GM20431 (cell line): ENCODE measurements around the gene TRIM15.

Experiments used
- in situ Hi-C: fragments of 300-500 bp; cut with MseI, MboI; formaldehyde crosslinking; loops from one replicate; pipeline ENCODE4 v1.15.0; 2020; ENCODE audit warnings: low sequenced_read_pairs; ENCODE audit not compliant: unreplicated experiment

The TRIM15 gene

DNA sequence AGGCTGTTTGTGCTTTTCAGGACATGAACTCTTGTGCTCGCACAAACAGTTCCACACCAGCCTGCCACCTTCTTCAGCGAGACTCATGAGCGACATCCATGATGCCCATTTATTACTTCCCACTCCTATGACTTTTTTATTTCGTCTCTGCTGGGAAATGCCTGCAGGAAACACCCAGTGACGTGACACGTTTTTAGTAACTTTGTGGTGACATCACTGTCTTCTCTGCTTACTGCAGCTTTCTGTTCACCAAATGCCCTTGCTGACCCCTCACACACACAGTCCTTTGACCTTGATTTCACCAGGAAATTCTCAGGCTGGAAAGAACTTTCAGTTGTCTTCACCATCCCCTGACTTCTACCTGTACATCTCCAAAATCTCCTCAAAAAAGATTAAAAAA is 18.5 kb upstream of the TRIM15 start:
- in situ Hi-C loops = no loop called here

DNA sequence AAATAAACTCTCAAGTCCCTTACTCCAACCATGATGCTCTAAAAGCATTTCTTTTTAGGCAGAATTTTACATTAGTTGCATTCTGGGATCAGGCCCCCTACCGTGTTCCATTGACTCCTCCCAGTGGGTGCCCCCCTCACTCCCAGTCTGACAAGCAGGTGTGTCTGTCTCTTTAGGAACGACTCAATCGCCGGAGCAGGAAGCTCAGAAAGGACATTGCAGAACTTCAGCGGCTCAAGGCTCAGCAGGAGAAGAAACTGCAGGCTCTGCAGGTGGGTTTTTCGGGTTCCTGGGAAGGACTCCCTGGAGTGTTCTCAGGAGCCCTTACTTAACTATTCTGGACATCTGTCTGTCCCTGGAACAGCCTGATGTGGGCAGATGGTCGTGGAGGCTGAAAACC is 17.5 kb upstream of the TRIM15 start:
- in situ Hi-C loops = no loop called here

GRCh38 chr6:30147096-30147495 is 16.2 kb upstream of the TRIM15 start:
- in situ Hi-C loops = no loop called here

DNA sequence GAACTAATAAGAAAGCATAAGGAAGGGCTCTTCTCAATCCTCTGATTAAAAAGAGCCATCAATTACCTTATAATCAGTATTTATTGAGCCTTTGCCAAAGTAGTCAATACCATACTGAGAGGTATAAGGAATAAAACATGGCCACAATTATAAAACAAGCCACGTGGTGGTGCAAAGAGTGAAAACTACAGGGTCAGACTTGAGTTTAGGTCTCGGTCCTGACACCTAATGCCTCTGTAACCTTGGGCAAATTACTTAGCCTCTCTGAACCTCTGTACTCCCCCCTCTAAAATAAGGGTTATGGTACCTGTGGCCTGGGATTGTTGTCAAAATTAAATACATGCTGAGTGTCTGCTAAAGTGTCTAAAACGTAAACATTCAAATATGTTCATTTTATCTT is 14.1 kb upstream of the TRIM15 start:
- in situ Hi-C loops = no loop called here

- in situ Hi-C loops = no loop called here
These were observed 13.3 kb upstream of the TRIM15 start for GRCh38 chr6:30149858-30150550.

DNA sequence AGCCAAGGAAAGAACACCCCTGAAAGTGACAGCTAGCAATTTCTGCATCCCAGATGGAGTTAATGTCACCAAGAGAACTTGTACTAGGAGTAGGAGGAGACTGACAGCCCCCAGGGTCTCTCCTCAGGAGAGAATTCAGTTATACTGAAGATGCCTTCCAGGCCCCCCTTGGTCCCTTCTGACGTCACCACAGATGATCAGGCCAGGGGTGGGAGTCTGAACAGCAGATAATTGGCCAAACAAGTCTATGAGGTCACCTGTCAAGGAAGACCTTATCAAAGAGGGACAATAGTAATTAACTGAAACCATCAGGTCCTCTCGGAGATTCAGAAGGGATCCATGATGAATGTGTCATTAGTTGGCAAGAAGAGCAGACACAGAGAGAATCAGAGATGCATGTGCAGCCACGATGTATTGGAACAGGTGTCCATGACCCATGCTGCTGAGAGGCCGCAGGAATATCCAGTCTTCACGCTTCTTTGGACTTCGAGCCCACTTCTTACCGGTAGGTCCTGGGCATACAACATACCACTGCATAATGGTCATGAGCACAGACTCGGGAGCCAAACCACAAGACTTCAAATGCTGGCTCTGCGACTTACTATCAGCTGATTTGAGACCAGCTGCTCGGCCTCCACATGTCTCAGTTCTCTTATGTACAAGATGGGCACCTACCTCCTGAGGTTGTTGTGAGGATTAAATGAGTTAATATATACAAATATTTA is 12.5 kb upstream of the TRIM15 start:
- in situ Hi-C loops = no loop called here

- in situ Hi-C loops = no loop called here
These were observed 11.8 kb upstream of the TRIM15 start for GRCh38 chr6:30151580-30151979.

DNA sequence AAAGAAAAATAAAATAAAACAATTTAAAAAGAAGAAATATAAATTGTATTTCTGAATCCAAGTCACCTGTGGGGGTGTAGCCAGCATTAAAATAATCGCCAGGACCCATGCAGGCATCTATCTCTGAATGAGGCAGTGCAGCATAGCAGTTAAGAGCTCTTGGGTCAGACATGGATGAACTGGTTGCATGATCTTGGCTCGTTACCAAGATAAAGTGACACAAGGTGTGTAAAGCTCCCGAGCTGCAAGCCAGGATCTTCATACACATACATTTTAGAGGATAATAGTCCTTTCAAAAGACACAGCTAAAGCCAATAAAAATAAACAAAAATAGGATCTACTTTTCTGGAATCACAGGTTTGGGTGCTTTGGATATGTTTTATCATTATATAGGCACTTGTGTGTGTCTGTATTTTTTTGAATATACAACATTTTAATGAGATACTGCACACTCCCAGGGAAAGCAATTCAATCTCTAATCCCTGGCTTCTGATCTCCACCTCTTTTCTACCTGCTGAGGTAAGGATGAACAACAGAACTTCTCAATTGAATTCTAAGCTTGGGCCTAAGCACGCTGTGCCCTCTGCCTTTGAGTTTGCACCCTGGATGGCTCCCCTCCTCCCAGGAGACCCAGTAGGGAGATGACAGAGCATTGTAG is 11.2 kb upstream of the TRIM15 start:
- in situ Hi-C loops = no loop called here

GRCh38 chr6:30152910-30153610 is 10.3 kb upstream of the TRIM15 start:
- in situ Hi-C loops = no loop called here

GRCh38 chr6:30154061-30154460 is 9.3 kb upstream of the TRIM15 start:
- in situ Hi-C loops = no loop called here

GRCh38 chr6:30154709-30155519 is 8.4 kb upstream of the TRIM15 start:
- in situ Hi-C loops = no loop called here

- in situ Hi-C loops = no loop called here
These were observed 7.7 kb upstream of the TRIM15 start for GRCh38 chr6:30155520-30156261.

DNA sequence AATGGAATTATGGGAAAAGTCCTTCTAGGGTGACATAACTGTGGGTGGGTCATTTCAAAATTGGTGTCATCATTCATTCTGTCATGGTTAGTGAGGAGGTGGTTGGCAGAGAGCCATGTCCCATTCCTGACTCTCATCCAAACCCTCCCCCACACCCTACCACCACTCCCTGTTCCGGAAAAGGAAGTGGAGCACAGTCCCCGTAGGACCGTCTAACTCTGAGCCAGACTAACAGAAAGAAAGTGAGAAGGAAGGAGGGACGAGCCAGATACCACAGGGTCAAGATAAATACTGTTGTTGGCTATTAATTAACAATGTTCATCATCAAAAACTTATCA is 7.1 kb upstream of the TRIM15 start:
- in situ Hi-C loops = no loop called here

GRCh38 chr6:30156774-30157173 is 6.6 kb upstream of the TRIM15 start:
- in situ Hi-C loops = no loop called here

DNA sequence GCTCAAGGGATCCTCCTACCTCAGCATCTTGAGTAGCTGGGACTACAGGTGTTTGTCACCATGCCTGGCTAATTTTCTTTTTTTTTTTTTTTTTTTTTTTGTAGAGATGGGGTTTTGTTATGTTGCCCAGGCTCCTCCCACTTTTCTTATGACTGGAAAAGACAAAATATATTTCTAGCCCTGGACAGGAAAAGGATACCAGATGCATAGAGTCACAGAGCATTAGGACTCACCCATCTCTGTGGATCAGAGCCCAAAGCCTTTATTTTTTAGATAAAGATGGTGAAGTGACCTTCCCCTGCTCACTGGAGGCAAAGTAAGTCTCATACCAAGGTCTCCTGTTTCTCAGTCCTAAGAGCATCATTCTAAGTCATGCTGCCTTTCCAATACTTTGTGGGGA is 5.8 kb upstream of the TRIM15 start:
- in situ Hi-C loops = no loop called here

DNA sequence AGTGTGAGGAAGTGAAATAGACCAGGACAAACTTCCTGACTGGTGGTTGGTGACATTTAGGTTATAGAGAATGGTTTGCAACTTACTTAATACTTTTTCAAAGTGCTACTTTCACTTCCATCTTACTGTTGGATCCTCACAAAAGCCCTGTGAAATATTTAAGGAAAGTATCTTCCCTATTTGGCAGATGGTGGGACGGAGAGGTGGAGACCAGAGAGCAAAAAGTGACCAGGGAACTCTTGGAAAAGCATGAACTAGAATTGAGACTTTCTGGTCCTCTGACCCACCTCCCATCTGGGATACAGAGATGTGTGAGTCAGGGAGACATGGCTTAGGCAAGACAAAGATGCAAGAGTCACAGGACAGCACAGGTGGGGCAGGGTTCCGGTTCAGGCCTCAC is 5.3 kb upstream of the TRIM15 start:
- in situ Hi-C loops = no loop called here

GRCh38 chr6:30158475-30159040 is 4.8 kb upstream of the TRIM15 start:
- in situ Hi-C loops = no loop called here

- in situ Hi-C loops = no loop called here
These were observed 3.1 kb upstream of the TRIM15 start for GRCh38 chr6:30160008-30160784.
